Measurements from ENCODE around the gene BMP3. TPM values are rescaled to one million over a fixed set of nuclear protein-coding genes. Genes with fewer than 3 reads are reported as not detected.
A peak's percentile ranks its signal among the peaks of the same experiment; 100 is the strongest.

BMP3 gene
- total and polyA plus RNA-seq, 2 donors: 1.2 to 19.1 TPM

DNA sequence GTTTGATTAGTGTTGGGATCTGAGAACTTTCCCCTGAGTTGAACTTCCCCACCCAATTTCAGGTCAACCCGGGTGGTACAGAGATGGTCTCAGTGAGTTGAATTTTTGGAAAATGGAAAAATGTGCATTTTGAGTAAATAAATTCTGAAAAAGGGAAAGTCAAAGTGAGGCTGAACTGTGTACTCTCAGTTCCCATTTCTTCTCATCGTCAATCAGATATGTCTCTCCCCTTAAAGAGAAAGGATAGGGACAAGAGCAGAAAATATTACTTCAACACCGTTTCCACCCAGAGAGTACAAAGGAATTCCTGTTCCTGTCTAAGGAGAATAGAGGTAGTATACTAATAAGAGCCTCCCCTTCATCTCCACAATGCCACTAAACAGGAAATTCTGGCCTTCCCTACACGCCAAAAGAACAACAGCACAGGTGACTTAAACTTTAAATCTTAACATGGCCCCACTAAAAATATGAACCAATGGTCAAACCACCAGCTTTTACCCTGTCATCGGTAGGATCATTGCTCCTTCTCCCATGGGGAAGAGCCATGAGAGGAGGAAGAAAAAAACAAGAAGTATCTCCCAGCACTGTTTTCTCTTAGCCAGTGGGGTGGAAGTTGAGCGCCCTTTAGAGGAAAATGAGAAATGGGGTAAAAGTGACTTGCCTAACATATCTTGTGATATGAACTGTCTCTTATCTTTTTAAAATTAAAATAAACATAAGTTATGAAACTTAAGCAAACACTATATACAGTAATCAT is 30.3 kb downstream of the BMP3 start:
- Histone ChIP-seq H3K4me3 (ENCODE audit: low read depth, low read length) (no peak overlapping the region), H3K27ac (ENCODE audit: low read depth) (no peak overlapping the region), H3K4me1 (ENCODE audit: insufficient read depth) (no peaks in the 10 kb centered on the region), H3K36me3 (ENCODE audit: insufficient read depth) (no peaks in the 10 kb centered on the region)
- no peak for DNase-seq (ENCODE audit: extremely low spot score)
- 84% methylated on average over 6 of the region's 6 CpGs for WGBS

DNA sequence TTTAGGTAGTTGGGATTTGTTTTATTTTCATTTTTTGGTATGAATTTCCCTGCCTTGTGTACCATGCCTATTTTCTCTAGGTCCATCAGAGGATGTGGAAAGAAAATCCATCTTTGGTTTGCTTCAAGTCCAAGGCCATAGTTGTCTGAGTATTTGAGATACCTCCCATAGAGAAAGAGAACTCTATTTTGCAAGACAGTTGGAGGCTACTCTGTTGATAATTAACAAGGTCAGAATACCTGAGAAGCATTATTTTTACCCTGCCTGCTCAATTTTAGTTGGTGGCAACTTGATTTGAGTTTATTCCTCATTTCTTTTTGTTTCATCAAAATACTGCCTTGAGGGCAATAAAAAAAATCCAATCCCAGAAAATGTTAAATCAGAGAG is 30.8 kb downstream of the BMP3 start:
- H3K36me3 ChIP-seq (ENCODE audit: insufficient read depth): no peaks in the 10 kb centered on the region
- no peak overlapping the region for H3K4me3 ChIP-seq (ENCODE audit: low read depth, low read length)
- no peak overlapping the region for H3K27ac ChIP-seq (ENCODE audit: low read depth)
- no peak for DNase-seq (ENCODE audit: extremely low spot score)
- no peaks in the 10 kb centered on the region for H3K4me1 ChIP-seq (ENCODE audit: insufficient read depth)

DNA sequence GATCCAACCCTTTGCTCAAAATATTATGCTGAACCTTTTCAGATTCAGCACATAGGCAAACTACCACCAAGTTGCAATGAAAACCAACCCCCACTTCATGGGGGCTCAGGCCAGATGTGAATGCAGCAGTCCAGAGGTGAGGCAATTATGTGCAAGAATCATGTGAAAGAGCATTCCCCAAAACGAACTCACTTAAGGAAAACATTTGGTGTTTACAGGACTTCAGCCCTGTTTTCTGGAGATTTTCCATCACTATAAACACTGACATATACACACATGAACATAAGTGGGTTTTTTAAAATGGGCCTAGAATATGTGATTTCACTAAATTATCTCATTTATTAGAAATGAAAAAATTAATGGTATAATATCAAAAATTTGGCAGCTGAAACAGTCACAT is 31.5 kb downstream of the BMP3 start:
- Histone ChIP-seq H3K36me3 (ENCODE audit: insufficient read depth) (no peaks in the 10 kb centered on the region), H3K27ac (ENCODE audit: low read depth) (no peak overlapping the region), H3K4me1 (ENCODE audit: insufficient read depth) (no peaks in the 10 kb centered on the region), H3K4me3 (ENCODE audit: low read depth, low read length) (no peak overlapping the region)
- WGBS: 19% methylated on average over 1 of the region's 1 CpG
- no peak for DNase-seq (ENCODE audit: extremely low spot score)

GRCh38 chr4:81065446-81065845 is 34.9 kb downstream of the BMP3 start:
- 66% methylated on average over 5 of the region's 5 CpGs for WGBS
- no peaks in the 10 kb centered on the region for H3K4me1 ChIP-seq (ENCODE audit: insufficient read depth)
- H3K36me3 ChIP-seq (ENCODE audit: insufficient read depth): no peaks in the 10 kb centered on the region
- no peak overlapping the region for H3K4me3 ChIP-seq (ENCODE audit: low read depth, low read length)
- DNase-seq (ENCODE audit: extremely low spot score): no peak
- no peak overlapping the region for H3K27ac ChIP-seq (ENCODE audit: low read depth)

DNA sequence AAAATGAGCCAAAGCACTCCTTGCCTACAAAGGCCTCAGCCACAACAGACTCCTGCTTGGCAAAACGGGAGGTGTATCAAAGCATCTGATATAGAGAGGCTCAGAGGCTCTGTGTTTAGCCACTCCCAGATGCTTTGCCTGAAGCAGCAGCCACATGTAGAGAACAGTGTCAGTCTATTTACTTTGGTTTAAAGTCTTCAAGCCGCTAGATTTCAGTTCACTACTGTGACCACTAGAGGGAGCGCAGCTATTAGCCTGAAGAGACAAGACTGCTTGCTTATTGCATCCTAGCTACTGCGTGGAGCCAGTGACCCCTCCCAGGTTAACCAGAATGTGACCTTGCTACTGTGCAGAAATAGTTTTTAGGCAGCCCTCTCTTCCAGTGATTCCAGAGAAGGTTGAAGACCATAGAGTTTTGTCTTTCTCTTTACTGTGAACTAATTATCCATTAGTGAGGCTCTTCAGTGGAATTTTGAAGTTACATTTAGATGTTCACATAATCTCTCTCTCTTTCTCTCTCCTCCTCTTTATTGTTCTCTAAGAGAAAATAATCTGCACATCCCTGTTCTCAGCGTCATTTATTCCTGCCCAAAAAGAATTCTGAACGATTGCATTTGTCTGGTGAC is 39.3 kb downstream of the BMP3 start:
- H3K36me3 ChIP-seq (ENCODE audit: insufficient read depth): no peaks in the 10 kb centered on the region
- H3K4me3 ChIP-seq (ENCODE audit: low read depth, low read length): no peak overlapping the region
- no peaks in the 10 kb centered on the region for H3K4me1 ChIP-seq (ENCODE audit: insufficient read depth)
- peak; percentile 82 for DNase-seq (ENCODE audit: extremely low spot score)
- WGBS: 6% methylated on average over 6 of the region's 6 CpGs
- no peak overlapping the region for H3K27ac ChIP-seq (ENCODE audit: low read depth)

- no peak overlapping the region for H3K4me3 ChIP-seq (ENCODE audit: low read depth, low read length)
- H3K36me3 ChIP-seq (ENCODE audit: insufficient read depth): no peaks in the 10 kb centered on the region
- H3K27ac ChIP-seq (ENCODE audit: low read depth): no peak overlapping the region
- WGBS: 46% methylated on average over 2 of the region's 2 CpGs
- no peaks in the 10 kb centered on the region for H3K4me1 ChIP-seq (ENCODE audit: insufficient read depth)
- no peak for DNase-seq (ENCODE audit: extremely low spot score)
Observed at GRCh38 chr4:81071013-81071412, 40.5 kb downstream of the BMP3 start.

DNA sequence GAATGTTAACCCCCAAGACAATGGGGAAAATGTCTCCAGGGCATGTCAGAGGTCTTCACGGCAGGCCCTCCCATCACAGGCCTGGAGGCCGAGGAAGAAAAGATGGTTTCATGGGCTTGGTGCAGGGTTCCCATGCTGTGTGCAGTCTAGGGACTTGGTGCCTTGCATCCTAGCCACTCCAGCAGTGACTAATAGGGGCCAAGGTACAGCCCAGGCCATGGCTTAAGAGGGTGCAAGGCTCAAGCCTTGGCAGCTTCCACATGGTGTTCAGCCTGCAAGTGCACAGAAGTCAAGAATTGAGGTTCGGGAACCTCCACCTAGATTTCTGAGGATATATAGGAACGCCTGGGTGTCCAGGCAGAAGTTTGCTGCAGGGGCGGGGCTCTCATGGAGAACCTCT is 50.6 kb downstream of the BMP3 start:
- no peak overlapping the region for H3K27ac ChIP-seq (ENCODE audit: low read depth)
- H3K4me3 ChIP-seq (ENCODE audit: low read depth, low read length): no peak overlapping the region
- no peaks in the 10 kb centered on the region for H3K36me3 ChIP-seq (ENCODE audit: insufficient read depth)
- DNase-seq (ENCODE audit: extremely low spot score): no peak
- H3K4me1 ChIP-seq (ENCODE audit: insufficient read depth): no peaks in the 10 kb centered on the region
- WGBS: 88% methylated on average over 5 of the region's 5 CpGs

- H3K4me1 ChIP-seq (ENCODE audit: insufficient read depth): no peaks in the 10 kb centered on the region
- DNase-seq (ENCODE audit: extremely low spot score): no peak
- no peaks in the 10 kb centered on the region for H3K36me3 ChIP-seq (ENCODE audit: insufficient read depth)
- H3K27ac ChIP-seq (ENCODE audit: low read depth): no peak overlapping the region
- H3K4me3 ChIP-seq (ENCODE audit: low read depth, low read length): no peak overlapping the region
Observed at GRCh38 chr4:81084029-81084428, 53.5 kb downstream of the BMP3 start.

GRCh38 chr4:81084634-81085033 is 54.1 kb downstream of the BMP3 start:
- no peaks in the 10 kb centered on the region for H3K36me3 ChIP-seq (ENCODE audit: insufficient read depth)
- DNase-seq (ENCODE audit: extremely low spot score): no peak
- no peak overlapping the region for H3K27ac ChIP-seq (ENCODE audit: low read depth)
- no peaks in the 10 kb centered on the region for H3K4me1 ChIP-seq (ENCODE audit: insufficient read depth)
- H3K4me3 ChIP-seq (ENCODE audit: low read depth, low read length): no peak overlapping the region
- 34% methylated on average over 3 of the region's 3 CpGs for WGBS

DNA sequence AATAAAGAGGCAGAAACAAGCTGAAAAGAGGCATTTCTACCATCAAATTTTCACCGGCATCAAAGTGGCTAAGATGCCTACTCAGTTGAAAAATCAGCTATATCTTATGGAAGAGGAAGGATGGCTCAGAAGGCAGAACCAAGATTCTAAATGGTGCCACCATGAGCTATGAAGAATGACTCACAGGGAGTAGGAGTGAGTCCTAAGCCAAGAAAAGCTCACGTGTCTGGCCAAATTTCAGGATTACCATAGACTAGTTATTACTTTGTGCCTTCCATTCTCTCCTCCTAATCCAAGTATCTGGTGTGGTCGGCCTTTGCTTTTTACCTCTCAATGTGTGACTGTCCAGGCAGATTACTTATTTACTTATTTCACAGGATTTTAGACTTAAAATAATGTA is 54.8 kb downstream of the BMP3 start:
- 72% methylated on average over 3 of the region's 3 CpGs for WGBS
- DNase-seq (ENCODE audit: extremely low spot score): no peak
- H3K27ac ChIP-seq (ENCODE audit: low read depth): no peak overlapping the region
- no peaks in the 10 kb centered on the region for H3K36me3 ChIP-seq (ENCODE audit: insufficient read depth)
- H3K4me3 ChIP-seq (ENCODE audit: low read depth, low read length): no peak overlapping the region
- no peaks in the 10 kb centered on the region for H3K4me1 ChIP-seq (ENCODE audit: insufficient read depth)

DNA sequence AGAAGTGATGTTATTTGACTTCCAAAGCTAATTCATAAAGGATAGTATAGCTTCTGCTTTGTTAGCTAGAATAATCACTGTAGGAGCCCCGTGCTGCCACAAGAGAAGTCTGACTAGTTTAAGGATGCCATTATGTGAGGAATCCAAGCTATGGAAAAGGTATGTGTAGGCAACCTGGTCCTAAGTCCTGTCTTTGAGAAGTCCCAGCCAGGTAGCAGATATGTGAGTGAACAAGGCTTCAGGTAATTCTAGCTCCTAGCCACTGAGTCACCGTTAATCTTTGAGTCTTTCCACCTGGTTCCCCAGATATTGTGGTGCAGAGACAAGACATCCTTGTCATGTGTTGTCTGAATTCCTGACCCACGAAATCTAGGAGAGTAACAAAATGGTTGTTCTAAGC is 55.5 kb downstream of the BMP3 start:
- H3K36me3 ChIP-seq (ENCODE audit: insufficient read depth): no peaks in the 10 kb centered on the region
- DNase-seq (ENCODE audit: extremely low spot score): no peak
- WGBS: 83% methylated on average over 3 of the region's 3 CpGs
- no peak overlapping the region for H3K4me3 ChIP-seq (ENCODE audit: low read depth, low read length)
- H3K27ac ChIP-seq (ENCODE audit: low read depth): no peak overlapping the region
- no peaks in the 10 kb centered on the region for H3K4me1 ChIP-seq (ENCODE audit: insufficient read depth)

DNA sequence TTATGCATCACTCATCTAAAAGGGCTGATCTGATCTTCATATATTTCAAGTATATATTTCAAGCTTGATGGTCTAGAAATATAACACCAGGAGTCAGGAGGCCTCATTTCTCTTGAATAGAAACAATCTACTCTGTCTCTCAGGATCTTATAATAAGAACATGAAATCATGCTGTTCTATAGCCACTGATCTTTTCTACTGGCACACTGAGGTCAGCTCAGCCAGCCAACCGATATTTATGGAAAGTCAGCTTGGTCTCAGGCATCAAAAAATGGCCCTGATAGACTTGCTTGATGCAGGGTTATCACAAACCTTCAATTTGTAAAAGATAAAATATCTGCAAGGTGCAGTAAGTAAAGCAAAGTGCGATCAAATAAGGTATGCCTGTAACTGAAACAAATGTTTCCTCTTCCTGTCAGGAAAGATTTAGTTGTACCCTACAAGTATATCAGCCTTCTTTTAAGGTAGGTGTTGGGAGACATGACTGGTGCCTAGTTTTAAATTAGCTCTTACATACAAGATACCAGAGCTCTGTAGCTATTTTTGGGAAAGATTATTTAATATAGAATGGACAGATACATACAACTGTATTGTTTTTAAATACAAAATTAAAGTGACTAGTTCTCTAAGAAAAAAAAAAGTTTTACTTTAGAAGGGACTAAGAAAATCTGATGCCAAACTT is 63.4 kb downstream of the BMP3 start:
- WGBS: 76% methylated on average over 2 of the region's 2 CpGs
- H3K27ac ChIP-seq (ENCODE audit: low read depth): no peak overlapping the region
- no peak for DNase-seq (ENCODE audit: extremely low spot score)
- H3K4me1 ChIP-seq (ENCODE audit: insufficient read depth): no peaks in the 10 kb centered on the region
- no peaks in the 10 kb centered on the region for H3K36me3 ChIP-seq (ENCODE audit: insufficient read depth)
- H3K4me3 ChIP-seq (ENCODE audit: low read depth, low read length): no peak overlapping the region

DNA sequence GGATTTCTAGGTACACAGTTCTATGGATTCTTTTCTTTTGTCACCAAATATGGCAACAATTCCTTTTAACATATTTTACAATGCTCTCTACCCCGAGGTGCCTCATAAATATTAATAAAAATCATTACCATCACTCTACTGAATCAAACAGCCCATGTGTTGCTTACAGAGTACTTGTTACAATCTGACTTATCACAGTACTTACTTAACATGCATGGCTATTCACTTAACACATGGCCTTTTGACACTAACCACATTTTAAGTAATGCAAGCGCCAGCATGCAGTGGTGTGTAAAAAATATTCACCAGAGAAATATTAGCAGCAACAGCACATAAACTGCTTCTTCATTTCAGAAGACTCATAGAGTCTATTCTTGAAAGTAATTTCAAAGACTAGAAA is 64.9 kb downstream of the BMP3 start:
- Histone ChIP-seq H3K36me3 (ENCODE audit: insufficient read depth) (no peaks in the 10 kb centered on the region), H3K4me1 (ENCODE audit: insufficient read depth) (no peaks in the 10 kb centered on the region), H3K27ac (ENCODE audit: low read depth) (no peak overlapping the region), H3K4me3 (ENCODE audit: low read depth, low read length) (no peak overlapping the region)
- WGBS: 57% methylated on average over 2 of the region's 2 CpGs
- DNase-seq (ENCODE audit: extremely low spot score): no peak

- Histone ChIP-seq H3K27ac (ENCODE audit: low read depth) (no peak overlapping the region), H3K4me3 (ENCODE audit: low read depth, low read length) (no peak overlapping the region), H3K4me1 (ENCODE audit: insufficient read depth) (no peaks in the 10 kb centered on the region), H3K36me3 (ENCODE audit: insufficient read depth) (no peaks in the 10 kb centered on the region)
- WGBS: 71% methylated on average over 1 of the region's 1 CpG
- DNase-seq (ENCODE audit: extremely low spot score): no peak
Observed at GRCh38 chr4:81096566-81096965, 66.1 kb downstream of the BMP3 start.
